Fibroblast of skin of left quadriceps (primary cell): Measurements from ENCODE around the gene BNIP5.

ENCODE experiments used
- DNase-seq, 2 experiments: peaks; one replicate each; pipeline ENCODE4 v3.0.0-alpha.2; 2013; ENCODE audit warnings: low read depth in 2 of 2

The BNIP5 gene

GRCh38 chr6:36336779-36337241, at the start of gene BNIP5:
Gene BNIP5 (minus strand): TSS chr6:36336888. CDS start chr6:36330690, 6,198 bp downstream.
- DNase-seq, result no peak

GRCh38 chr6:36384095-36384494, 47.4 kb upstream of the BNIP5 start:
- no peak for DNase-seq

- DNase-seq, result no peak
These were observed 46.9 kb upstream of the BNIP5 start for GRCh38 chr6:36383606-36384005.

GRCh38 chr6:36382976-36383375, 46.3 kb upstream of the BNIP5 start:
- no peak for DNase-seq

GRCh38 chr6:36381502-36382389, 45.1 kb upstream of the BNIP5 start:
- no peak for DNase-seq

- DNase-seq, result no peak
These were observed 43.5 kb upstream of the BNIP5 start for GRCh38 chr6:36380166-36380565.

GRCh38 chr6:36378936-36379335, 42.2 kb upstream of the BNIP5 start:
- DNase-seq, result no peak

- DNase-seq, result no peak
These were observed 41.7 kb upstream of the BNIP5 start for GRCh38 chr6:36378243-36378920.

GRCh38 chr6:36377594-36377993, 40.9 kb upstream of the BNIP5 start:
- DNase-seq, result no peak

GRCh38 chr6:36376742-36377141, 40.1 kb upstream of the BNIP5 start:
- DNase-seq, result no peak

GRCh38 chr6:36376183-36376582, 39.5 kb upstream of the BNIP5 start:
- DNase-seq, result no peak

GRCh38 chr6:36375644-36376155, 39.0 kb upstream of the BNIP5 start:
- no peak for DNase-seq

GRCh38 chr6:36374972-36375371, 38.3 kb upstream of the BNIP5 start:
- no peak for DNase-seq

GRCh38 chr6:36374194-36374593, 37.5 kb upstream of the BNIP5 start:
- no peak for DNase-seq

GRCh38 chr6:36373368-36374019, 36.8 kb upstream of the BNIP5 start:
- no peak for DNase-seq

GRCh38 chr6:36372088-36372487, 35.4 kb upstream of the BNIP5 start:
- DNase-seq, result no peak

GRCh38 chr6:36371211-36371610, 34.5 kb upstream of the BNIP5 start:
- DNase-seq, result no peak

GRCh38 chr6:36370638-36371037, 34.0 kb upstream of the BNIP5 start:
- no peak for DNase-seq

- peak; percentile 77 to 79 for DNase-seq
These were observed 32.5 kb upstream of the BNIP5 start for GRCh38 chr6:36368921-36369865.

- no peak for DNase-seq
These were observed 31.7 kb upstream of the BNIP5 start for GRCh38 chr6:36368421-36368820.

GRCh38 chr6:36367743-36368142, 31.1 kb upstream of the BNIP5 start:
- no peak for DNase-seq
